OCI-LY3 (cell line): ENCODE results near the gene PRDM11.

ENCODE experiments used
- EZH2phosphoT487 ChIP-seq: fragments of 200-600 bp; shearing (Covaris generic); IDR thresholded peaks from 2 replicates; pipeline ENCODE4 v1.6.1; 2018; ENCODE audit warnings: antibody characterized with exemption, mixed run types, low read depth
- TF ChIP-seq, protein P1 (sequence below): fragments of 200-600, 300-600 bp; sonication (generic); IDR thresholded peaks from 2 replicates; pipeline ENCODE4 v1.5.1; 2014; ENCODE audit warnings: antibody characterized with exemption, low read length, low read depth

DNA sequence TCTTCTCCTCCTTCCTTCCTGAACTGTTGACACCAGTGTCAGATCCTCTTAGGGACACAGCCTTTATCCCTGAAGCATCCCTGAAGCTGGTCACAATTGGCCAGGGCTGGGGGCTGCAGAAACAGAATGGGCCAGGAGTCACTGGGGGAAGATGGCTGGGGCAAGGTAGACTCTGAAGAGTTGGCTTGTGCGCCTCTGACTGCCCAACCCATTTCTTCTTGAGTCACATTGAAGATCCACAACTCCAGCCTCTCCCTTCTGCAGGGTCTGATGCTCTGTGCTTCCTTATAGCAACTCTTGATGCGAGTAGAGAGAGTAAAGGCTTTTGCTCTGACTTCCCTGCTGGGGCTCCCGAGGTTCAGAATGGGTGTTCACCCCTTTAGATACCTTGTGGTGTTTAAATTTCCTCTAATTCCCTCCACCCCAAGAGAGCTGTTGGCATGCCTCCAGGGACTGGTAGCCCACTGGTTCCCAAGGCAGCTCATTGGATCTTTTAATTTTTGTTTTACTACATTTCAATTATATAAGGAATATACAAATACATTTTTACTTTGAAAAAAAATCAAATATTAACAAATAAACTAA, 13.4 kb downstream of the PRDM11 start:
- TF ChIP-seq, protein P1, sequence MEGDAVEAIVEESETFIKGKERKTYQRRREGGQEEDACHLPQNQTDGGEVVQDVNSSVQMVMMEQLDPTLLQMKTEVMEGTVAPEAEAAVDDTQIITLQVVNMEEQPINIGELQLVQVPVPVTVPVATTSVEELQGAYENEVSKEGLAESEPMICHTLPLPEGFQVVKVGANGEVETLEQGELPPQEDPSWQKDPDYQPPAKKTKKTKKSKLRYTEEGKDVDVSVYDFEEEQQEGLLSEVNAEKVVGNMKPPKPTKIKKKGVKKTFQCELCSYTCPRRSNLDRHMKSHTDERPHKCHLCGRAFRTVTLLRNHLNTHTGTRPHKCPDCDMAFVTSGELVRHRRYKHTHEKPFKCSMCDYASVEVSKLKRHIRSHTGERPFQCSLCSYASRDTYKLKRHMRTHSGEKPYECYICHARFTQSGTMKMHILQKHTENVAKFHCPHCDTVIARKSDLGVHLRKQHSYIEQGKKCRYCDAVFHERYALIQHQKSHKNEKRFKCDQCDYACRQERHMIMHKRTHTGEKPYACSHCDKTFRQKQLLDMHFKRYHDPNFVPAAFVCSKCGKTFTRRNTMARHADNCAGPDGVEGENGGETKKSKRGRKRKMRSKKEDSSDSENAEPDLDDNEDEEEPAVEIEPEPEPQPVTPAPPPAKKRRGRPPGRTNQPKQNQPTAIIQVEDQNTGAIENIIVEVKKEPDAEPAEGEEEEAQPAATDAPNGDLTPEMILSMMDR = no peak
- TF ChIP-seq EZH2phosphoT487 = no peak
